GM19193 (cell line): ENCODE data around the gene C16orf90.

Experiments
- POLR2A ChIP-seq: IDR thresholded peaks from 4 replicates; pipeline ENCODE4 v1.6.1; 2011; ENCODE audit not compliant: insufficient read depth, insufficient read length; ENCODE audit errors: extremely low read depth

C16orf90 gene, protein sequence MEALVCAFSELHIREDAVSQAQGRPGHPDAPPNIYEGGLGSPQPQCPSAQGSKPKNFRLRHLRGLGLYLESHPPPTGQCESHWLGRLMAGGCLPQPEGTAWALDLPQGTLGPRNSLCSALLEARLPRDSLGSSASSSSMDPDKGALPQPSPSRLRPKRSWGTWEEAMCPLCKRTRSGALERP

DNA sequence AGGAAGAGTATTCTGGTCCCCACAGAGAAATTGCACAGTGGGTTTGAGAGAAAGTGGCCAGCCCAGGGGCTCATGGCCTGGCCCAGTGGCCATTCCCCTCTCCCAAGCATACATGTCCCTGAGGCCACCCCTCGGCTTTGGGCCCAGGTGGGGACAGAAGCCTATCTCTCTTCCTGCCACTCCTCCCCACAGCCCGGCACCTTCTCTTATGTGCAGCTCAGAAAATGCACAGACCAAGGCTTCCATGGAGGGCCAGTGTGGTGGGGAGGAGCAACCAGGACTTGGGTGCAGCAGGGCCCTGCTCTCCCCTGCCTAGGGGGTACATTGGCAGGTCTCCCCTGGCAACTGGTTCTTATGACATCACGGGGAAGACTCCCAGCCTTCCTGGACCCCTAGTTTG is at the start of gene C16orf90:
Gene C16orf90 (minus strand): TSS at position 314 of the 400 bp plus-strand sequence. CDS start 68 bp downstream, at position 246.
- TF ChIP-seq POLR2A, result no peak

DNA sequence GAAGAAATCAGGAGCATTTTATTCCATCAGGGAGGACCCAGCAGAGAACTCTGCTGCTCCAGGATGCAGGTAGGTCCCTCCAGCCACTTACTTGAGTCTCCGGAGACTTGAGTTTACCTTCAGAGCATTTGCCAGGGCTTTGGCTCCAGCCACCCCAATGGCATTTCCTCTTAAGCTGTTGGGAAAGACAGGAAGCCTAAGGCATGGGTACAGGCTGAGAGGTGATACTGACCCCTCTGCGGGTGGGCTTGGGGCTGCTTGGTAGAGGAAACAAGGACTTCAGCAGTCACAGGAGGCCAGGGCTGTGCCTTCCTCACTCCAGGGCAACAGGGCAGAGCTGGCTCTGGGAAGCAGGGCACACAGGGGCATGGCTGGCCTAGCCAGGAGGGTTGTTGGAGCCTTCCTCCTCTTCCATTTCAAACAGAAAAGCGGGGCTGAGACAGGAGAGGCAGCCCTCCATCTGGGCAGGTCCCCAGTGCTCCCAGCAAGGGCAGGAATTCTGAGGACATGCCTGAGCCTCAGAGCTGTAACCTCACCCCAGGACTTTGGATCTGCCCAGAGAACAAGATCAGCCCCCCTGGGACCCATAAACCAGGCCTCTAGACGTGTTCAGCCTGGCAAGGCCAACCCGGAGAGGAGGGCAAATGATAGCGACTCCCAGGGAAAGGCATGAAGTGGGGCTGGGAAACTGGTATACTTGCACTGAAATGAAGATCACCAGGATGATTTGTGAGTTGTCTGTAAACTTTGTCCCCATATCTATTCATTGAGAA is 47.5 kb upstream of the C16orf90 start:
- TF ChIP-seq POLR2A, result no peak

DNA sequence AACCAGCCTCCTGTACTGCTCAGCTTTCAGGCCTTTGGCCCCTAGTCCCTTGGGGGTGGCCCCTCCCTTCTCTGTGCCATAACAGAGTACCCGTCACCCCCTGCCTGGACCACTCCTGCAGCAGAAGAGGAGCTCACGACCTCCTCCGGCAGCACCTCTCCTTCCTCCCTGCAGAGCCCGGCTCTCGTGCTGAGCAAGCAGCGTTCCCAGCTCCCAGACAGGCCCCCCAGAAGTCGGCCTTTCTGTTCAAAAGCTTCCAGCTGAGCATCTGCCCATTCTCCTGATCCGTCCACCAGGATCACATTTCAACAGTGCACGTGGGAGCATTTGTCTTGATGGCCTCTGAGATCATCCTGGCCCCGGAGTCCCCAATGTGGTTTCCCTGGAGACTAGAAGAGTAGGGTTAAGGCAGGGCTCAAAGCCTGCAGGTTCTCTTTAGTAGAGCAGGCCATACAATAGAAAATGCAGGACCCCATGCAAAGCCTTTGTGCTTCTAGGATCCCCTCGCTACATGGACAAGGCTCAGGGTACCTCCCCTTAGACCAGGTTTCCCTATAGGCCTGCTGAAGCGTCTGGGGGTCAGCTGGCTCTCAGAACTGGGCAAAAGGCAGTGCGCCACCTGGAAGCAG is 46.4 kb upstream of the C16orf90 start:
- TF ChIP-seq POLR2A, result no peak

DNA sequence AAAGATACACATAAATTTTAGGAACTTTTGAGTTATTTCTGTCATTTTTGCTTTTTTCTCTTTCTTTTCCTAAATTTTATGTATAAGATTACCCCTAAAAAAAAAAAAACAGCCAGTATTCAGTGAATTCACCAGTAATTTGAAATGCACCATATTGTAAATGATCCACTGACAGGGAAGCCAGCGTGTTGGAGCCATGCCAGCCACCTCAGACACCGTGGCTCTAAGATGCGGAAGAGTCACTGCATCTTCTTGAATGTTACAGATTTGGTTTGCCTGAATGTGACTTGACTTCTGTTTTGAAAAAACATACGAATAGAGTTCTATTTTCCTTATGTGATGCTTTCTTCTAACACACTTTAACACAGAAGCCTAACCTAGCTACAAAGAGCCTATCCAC is 42.9 kb upstream of the C16orf90 start:
- TF ChIP-seq POLR2A, result no peak

DNA sequence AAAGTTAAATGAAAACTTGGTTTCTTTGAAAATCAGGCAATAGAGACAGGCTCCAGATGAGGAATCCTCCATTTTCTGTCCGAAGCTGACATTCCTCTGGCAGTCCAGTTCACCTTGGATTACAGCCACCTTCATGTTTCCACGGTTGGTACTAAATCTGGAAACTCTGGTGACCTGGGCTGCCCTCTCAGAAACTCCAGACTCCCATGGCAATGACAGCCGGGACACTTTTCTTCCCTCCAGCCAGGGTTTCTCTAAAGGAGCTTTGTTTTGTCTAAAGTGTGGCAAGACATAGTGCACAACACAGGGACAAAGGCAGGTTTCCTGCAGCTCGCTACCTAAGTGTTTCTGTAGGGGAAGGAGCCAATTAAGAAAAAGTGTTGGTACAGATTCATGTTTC is 41.6 kb upstream of the C16orf90 start:
- TF ChIP-seq POLR2A, result no peak

DNA sequence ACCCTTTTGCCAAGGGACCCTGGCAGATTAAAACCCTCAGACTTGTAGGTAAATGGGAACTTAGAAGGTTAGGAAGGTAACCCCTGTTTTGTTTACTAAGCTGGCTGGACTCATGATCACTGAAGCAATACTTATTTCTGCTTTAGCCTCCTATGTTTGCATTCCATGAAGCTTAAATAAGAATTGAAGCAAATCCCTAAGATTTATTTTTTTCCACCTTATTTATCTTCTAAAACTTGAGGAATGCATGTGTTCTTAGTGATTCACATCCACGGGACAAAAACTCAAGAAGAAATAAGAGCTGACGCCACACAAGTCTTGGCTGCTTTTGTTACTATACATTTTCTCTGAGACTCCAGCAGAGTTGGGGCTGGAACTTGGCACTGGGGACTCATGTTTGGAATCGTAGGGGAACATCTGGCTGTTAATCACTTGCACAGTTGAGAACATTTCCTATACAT is 41.0 kb upstream of the C16orf90 start:
- no peak for TF ChIP-seq POLR2A

DNA sequence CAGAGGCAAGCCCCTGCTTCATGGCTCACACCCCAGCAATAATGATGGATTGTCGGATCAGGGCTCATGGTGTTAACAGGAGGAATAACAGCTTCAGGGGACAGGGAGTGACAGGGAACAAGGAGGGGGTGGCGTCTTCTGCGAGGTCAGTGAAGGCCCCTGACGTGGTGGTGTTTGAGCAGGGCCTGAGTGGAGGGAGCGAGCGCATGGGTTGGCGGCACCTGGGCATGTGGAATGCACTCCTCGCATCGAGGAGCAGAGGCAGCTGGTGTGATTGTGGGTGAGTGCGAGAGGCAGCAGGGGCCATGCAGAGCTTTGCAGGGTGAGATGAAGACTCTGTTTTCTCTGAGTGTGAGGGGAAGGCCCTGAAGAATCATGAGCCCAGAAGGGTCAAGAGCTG is 38.8 kb upstream of the C16orf90 start:
- TF ChIP-seq POLR2A, result no peak

DNA sequence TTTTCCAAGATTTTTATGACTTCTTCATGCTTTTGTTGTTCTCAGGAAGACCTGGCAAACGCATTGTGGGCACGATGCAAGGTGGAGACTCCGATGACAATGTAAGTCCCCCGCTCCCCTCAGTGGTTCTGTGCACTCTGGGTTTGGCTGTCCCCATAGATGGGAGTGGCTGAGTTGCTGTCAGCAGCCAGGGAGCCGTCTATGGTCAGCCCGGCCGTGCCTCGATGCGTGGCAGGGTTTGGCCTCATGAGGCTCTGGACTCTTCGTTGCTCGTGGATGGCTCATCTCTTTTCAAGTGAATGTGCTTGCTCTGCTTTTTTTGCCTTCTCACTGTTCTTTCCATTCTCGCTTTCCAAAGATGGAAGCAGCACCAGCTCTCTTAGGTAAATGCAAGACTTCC is 37.5 kb upstream of the C16orf90 start:
- TF ChIP-seq POLR2A, result no peak

DNA sequence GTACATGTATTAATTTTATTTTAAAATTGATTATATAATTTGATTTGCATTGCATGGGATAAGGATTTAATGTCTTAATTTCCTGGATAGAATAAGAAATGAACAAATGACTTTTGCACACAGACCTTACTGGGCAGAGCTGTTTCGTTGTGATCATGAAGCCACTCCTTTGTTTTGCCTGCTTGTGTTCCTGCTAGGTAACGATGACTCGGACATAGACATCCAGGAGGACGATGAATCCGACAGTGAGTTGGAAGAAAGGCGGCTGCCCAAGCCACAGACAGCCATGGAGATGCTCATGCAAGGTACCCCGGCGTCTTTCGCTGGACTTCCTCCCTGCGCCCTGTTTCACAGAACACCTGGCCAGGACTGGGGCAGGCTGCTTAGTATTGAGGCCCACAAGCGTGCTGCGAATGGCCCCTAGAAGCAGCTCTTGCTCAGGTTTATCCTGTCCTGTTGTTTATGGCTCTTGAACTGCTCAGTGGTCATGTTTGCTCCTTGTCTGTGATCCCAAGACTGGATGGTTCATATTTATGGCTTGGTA is 35.2 kb upstream of the C16orf90 start:
- no peak for TF ChIP-seq POLR2A

DNA sequence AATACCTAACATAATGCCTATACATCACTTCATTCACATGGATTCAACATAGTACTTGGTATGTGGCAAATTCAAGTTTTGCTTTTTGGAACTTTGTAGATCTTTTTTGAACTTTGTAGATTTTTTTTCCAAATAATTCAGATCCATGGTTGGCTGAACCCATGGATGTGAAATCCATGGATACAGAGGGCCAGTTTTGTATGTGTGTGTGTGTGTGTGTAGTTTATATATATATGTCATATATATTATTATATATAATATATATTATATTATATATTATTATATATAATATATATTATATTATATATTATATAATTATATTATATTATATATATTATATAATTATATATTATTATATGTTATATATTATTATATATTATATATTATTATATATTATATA is 33.9 kb upstream of the C16orf90 start:
- TF ChIP-seq POLR2A, result no peak

DNA sequence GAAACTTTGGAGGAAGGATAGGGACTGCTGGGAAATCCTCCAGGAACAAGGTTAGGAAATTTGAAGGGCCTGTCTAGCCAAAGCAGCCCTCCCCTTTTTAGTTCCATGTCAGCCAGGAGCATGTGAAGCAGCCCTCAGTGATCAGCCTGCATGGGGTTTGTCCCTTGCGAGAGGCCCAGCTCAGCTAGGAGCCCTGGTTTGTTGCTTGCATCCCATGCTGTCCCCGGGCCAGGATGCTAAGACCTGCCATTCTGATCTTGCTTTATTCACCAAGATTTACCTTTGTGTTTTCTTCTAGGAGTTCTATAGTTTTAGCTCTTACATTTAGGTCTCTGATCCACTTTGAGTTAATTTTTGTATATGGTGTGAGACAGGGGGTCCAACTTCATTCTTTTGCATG is 33.1 kb upstream of the C16orf90 start:
- TF ChIP-seq POLR2A, result no peak

DNA sequence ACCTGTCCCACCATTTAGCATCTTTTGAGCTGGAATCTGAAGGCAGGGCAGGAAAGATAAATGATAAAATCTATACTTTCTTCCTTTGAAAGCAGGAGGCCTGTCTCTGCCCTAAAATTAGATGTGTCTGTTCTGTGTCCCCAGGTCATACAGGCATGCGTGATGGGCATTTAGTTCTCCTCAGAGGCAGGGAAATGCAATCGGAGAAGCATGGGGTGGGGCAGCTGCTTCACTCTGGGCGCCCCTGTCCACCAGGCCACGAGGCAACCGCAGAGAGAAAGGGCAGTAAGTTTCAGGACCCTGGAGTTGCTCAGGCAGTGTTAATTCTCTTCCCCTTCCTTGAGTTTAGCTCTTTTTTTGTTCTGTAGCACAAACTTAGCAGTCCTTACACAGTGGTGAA is 30.7 kb upstream of the C16orf90 start:
- TF ChIP-seq POLR2A, result no peak

DNA sequence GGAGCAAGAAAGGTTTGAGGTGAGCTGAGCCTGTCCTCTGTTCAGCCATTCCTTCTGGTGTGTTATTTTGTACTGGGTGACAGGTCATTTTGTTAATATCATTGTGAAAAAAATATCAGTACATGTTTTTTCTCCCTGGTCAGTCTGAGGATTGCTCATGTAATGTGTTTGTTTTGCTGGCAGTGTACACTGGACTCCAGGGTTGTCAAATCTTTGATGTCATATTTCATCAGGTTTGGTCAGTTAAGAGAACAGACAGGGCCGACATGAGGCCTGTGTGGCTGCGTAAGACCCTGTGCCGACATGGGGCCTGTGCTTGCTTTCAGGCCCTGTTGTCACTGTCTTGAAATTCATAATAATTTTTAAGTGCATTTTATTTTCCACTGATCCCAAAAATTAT is 28.0 kb upstream of the C16orf90 start:
- TF ChIP-seq POLR2A, result no peak

DNA sequence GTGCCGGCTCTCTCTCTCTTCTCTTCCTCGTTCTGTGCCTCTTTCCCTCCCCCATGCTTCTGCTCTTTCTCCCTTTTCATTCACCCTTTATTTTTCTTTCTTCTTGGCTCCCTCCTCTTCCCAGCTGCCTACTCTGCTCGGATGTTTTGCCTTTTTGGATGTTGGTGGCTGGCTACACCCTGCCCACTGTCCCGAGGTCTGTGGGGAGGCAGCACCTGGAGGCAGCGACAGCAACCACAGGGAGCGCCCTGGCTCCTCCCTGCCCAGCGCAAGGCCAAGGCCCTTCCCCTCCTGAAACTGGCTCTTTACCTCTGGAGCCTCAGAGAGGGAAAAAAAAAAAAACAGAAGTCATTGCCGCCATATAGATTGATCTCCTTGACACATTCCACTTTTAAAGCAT is 25.6 kb upstream of the C16orf90 start:
- no peak for TF ChIP-seq POLR2A

DNA sequence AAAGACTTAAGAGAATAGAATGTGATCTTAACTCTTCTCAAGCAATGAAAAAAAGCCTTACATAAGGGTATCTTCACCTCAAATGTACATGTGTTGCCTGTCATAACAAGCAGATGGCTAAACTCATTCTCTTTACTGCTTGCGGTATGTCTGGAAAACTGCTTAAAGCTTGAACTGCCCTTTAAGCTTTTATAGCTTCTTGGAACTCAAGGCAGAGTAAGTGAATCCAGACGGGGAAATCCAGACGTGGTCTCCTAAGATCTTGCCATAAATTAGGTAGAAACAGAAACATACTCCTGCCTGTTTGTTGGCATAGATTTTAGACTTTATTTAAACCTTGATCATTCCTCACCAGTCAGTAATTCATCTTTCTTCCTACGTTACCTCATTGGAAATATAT is 25.1 kb upstream of the C16orf90 start:
- TF ChIP-seq POLR2A, result no peak

DNA sequence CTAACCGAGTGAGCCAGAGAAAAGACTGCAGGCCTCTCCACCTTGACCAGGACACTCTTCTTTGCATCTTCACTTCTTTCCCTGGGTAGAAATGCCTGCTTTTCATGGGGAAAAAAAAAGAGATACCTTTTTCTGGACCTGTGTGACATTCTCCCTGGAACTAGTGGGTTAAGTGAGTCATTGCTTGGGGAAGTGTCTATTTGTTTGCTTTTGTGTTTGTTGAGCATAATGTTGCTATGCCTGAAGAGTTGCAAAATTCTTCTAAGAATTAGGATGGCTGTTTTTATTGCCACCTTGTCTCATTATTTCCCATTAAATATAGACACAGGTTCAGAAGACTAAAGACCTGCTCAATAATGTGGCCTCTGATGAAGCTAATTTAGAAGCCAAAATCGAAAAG is 24.3 kb upstream of the C16orf90 start:
- no peak for TF ChIP-seq POLR2A
